Astrocyte (in vitro differentiated cells and primary cell): ENCODE data around the gene MAK.

Experiments used
- CTCF ChIP-seq: IDR thresholded peaks from 2 replicates; pipeline ENCODE4 v1.5.1; 2011; ENCODE audit warnings: low read depth, mild to moderate bottlenecking, inconsistent platforms, low read length, moderate library complexity; ENCODE audit not compliant: insufficient read depth
- EZH2 ChIP-seq: IDR thresholded peaks from 2 replicates; pipeline ENCODE4 v1.6.1; 2012; ENCODE audit warnings: mild to moderate bottlenecking, low read length, inconsistent platforms; ENCODE audit not compliant: insufficient read depth

GRCh38 chr6:10720265-10720959 lies 117.9 kb downstream of the MAK start:
- no peak for TF ChIP-seq CTCF
- TF ChIP-seq EZH2, result no peak
